Midbrain (tissue), 1 donor: ENCODE data around the gene ORM2.
"Not testable (repeated sequence)": the region's sequence is repeated elsewhere in the genome, so short reads cannot be mapped to it uniquely, and the experiment has no call there.

Experiments
- DNase-seq: peaks from one replicate; lab custom pipeline; 2025; lab: John Stamatoyannopoulos, UW

The ORM2 gene

GRCh38 chr9:114314881-114315722 is 14.6 kb upstream of the ORM2 start:
- DNase-seq: no peak

- no peak for DNase-seq
Measured at GRCh38 chr9:114315723-114316363, 13.8 kb upstream of the ORM2 start.

GRCh38 chr9:114316605-114317230 is 13.0 kb upstream of the ORM2 start:
- no peak for DNase-seq

- DNase-seq: no peak
Measured at GRCh38 chr9:114317665-114318357, 11.9 kb upstream of the ORM2 start.

GRCh38 chr9:114318416-114318815 is 11.3 kb upstream of the ORM2 start:
- no peak for DNase-seq

GRCh38 chr9:114319147-114319546 is 10.5 kb upstream of the ORM2 start:
- no peak for DNase-seq

GRCh38 chr9:114320710-114321109 is 9.0 kb upstream of the ORM2 start:
- not testable (repeated sequence) for DNase-seq

- DNase-seq: no peak
Measured at GRCh38 chr9:114321759-114322158, 7.9 kb upstream of the ORM2 start.

GRCh38 chr9:114322160-114322818 is 7.4 kb upstream of the ORM2 start:
- not testable (repeated sequence) for DNase-seq

GRCh38 chr9:114322831-114323531 is 6.7 kb upstream of the ORM2 start, which contains the start of gene ORM1:
Gene ORM1 (plus strand): TSS chr9:114323098. CDS start chr9:114323134, 36 bp downstream.
- DNase-seq: not testable (repeated sequence)

- DNase-seq: not testable (repeated sequence)
Measured at GRCh38 chr9:114323849-114324248, 5.8 kb upstream of the ORM2 start.

- no peak for DNase-seq
Measured at GRCh38 chr9:114324492-114324891, 5.2 kb upstream of the ORM2 start.

- DNase-seq: not testable (repeated sequence)
Measured at GRCh38 chr9:114324965-114325364, 4.7 kb upstream of the ORM2 start.

GRCh38 chr9:114325684-114326254 is 3.9 kb upstream of the ORM2 start:
- DNase-seq: not testable (repeated sequence)

- no peak for DNase-seq
Measured at GRCh38 chr9:114327749-114328148, 1.9 kb upstream of the ORM2 start.

- DNase-seq: not testable (repeated sequence)
Measured at GRCh38 chr9:114328357-114328820, 1.3 kb upstream of the ORM2 start.

GRCh38 chr9:114328937-114329624 is 588 bp upstream of the ORM2 start:
- not testable (repeated sequence) for DNase-seq

- no peak for DNase-seq
Measured at GRCh38 chr9:114330636-114331035, 967 bp downstream of the ORM2 start.

GRCh38 chr9:114331229-114332195 is 1.8 kb downstream of the ORM2 start:
- not testable (repeated sequence) for DNase-seq
